Kidney tubule cell (primary cell): ENCODE results near the gene TLN1.

Source experiments
- DNase-seq: peaks from one replicate; pipeline ENCODE4 v3.0.0-alpha.2; 2018; ENCODE audit warnings: low spot score

Gene TLN1

GRCh38 chr9:35732185-35732799 is at the start of gene TLN1, which contains the start of gene CREB3:
Gene TLN1, minus strand, starts transcription at chr9:35732195. Its CDS starts 6,501 bp downstream, at chr9:35725694.
Gene CREB3, plus strand, starts transcription at chr9:35732666. Its CDS starts 107 bp downstream, at chr9:35732773.
- peak; percentile 100 for DNase-seq

DNA sequence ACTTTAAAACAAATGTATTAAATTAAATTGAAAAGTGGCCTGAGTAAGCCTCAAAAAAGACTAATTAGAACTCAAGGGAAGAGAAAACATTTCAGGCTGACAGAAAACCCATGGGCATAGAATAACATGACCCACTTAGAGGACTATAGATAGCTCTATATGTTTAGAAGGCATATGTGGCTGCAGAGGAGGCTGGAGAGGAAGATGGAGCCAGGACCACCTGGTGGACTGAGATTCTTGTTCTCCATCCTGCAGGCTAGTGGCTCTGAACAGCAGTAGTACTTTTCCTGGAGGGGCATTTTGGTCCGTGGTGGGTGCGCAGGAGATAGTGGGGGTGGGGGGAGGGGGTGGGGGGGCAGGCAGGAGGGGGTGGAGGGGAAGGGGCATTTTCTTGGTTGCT is 49.1 kb upstream of the TLN1 start:
- no peak for DNase-seq

- no peak for DNase-seq
Observed at GRCh38 chr9:35778496-35778895, 46.5 kb upstream of the TLN1 start.

DNA sequence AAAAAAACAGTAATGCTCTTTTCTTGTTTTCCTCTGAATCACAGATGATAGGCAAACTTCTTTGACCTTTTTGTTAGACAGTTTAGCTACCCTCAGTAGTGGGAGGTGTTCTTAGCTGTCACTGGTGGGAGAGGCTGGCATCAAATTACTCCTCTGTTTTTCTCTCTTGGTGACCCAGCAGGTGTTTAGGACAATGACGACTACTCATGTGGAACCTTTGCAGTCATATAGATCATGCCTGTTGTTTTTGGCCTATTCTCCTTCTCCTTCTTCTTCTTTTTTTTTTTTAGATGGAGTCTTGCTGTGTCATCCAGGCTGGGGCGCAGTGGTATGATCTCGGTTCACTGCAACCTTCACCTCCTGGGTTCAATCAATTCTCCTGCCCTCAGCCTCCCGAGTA is 44.0 kb upstream of the TLN1 start:
- DNase-seq, result peak; percentile 28

GRCh38 chr9:35774907-35775635 is 43.1 kb upstream of the TLN1 start:
- no peak for DNase-seq

DNA sequence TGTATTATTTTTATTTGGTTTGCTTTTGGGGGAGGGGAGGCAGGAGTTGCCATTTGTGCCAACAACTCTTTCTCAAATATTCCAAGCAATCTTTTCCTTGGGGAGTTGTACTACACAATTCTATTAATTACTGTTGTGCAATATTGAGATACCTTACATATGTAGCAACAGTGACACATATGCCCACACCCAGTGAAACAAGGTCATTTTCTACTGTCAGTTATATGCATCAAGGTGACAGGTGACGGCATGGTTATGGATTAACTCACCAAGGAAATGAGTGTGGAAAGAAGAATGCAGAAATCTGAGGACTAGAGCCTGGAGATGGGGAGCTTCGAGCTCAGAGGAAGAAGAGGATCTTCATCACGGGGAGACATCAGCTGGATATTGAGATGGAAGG is 39.9 kb upstream of the TLN1 start:
- peak; percentile 85 for DNase-seq

DNA sequence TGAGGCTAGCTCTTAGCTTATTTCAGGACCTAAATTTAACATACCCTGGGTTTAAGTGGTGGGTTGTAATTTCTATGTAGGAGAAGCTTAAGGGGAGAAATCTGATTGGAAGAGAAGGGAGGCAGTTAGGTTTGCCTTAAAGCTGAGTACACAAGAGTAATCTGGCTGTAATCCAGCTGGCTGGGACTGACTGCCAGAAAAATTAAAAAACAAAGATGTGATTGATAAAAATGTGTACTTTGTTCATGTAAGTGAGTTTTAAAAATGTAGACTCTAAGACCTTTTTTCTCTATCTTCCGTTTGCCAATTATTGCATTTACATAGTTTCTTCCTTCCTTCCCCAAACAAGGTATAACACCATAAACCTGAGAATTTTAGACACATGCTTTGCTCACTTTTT is 39.5 kb upstream of the TLN1 start:
- no peak for DNase-seq

DNA sequence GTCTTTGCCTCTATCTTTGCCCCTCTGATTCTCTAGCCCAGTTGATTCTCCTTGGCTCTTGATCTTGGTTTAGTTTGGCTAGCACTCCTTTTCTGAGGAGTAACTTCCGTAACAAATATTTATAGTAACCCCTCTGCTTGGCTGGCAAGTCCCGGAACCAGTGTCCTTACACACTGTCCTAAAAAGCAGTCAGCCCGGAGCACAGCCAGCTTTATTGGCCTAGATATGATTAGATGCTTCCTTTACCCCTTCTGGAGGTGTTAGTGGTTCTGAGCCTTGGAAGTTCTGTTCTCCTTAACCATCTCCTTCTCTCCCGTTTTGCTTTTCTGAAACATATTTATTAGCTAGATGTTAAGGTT is 39.1 kb upstream of the TLN1 start:
- DNase-seq, result no peak

GRCh38 chr9:35769763-35770162 is 37.8 kb upstream of the TLN1 start:
- DNase-seq, result no peak

DNA sequence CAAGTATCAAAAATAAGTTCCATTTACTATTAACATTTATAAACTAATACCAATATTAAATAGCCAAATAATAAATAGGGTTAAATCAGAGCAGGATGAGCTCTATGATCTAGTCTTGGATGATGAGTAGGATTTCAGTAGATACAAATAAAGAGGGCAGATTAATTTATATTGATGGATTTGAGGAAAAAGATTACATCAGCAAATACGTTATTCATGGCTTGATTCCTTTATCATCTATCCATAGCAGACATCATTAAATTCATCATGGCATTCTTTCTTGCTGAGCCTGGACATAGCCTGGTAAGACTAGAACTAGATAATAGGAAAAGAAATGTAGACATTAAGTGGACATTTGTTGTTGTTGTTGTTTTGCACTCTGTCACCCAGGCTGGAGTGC is 35.5 kb upstream of the TLN1 start:
- no peak for DNase-seq

DNA sequence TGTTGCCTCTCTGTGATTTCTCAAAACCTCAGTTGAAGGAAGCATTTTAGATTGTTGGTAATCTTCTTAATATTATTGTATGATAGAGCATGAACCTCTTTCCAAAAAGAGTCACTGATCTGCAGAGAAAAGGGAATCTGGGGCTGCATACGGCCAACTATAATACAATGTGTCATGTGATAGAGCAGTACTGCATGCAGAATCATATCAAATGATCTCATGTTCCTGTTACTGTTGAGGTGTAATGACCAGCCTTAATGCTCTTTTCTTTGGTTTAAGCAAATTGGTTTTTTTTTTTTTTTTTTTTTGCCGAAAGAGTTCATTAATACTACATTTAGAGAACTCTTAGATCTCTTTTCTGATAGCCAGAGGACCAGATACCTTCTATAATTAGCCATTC is 35.0 kb upstream of the TLN1 start:
- no peak for DNase-seq

- DNase-seq, result no peak
Observed at GRCh38 chr9:35763803-35764202, 31.8 kb upstream of the TLN1 start.

- DNase-seq, result no peak
Observed at GRCh38 chr9:35763181-35763580, 31.2 kb upstream of the TLN1 start.

DNA sequence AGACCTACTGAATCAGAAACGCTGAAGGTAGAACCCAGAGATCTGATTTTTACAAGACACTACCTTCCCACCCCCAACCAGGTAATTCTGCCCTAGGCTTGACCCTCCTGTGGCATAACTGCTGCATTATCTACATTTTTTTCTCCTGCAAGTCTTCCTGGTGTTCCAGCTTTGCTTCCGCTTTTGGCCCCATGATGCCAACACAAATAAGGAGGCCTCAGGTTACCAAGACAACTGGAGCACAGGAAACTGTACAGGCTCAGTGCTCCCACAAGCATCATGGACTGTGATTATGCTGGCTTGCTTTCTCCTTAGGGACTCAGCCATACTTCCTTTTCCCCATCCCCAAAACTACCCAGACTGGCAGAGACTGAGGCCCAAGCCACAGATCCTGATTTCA is 28.7 kb upstream of the TLN1 start:
- DNase-seq, result peak; percentile 79

DNA sequence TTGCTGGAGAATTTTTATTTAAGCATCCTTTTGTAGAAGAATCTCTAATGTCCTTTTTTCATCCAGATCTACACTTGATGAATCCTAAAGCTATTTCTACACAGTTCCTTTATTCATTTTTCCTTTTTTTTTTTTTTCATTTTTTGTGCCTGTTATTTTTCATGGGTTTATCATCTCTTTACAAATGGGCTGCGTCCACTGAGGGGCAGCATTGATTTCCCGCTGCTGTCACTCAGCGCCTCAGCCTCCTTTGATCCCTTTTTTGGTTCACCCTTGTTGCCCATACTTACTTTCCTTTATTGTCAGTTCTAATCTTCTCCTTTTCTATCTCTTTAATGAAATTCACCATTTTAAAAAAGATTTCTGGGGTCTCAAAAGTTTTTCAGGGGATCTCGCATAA is 27.8 kb upstream of the TLN1 start:
- DNase-seq, result no peak

DNA sequence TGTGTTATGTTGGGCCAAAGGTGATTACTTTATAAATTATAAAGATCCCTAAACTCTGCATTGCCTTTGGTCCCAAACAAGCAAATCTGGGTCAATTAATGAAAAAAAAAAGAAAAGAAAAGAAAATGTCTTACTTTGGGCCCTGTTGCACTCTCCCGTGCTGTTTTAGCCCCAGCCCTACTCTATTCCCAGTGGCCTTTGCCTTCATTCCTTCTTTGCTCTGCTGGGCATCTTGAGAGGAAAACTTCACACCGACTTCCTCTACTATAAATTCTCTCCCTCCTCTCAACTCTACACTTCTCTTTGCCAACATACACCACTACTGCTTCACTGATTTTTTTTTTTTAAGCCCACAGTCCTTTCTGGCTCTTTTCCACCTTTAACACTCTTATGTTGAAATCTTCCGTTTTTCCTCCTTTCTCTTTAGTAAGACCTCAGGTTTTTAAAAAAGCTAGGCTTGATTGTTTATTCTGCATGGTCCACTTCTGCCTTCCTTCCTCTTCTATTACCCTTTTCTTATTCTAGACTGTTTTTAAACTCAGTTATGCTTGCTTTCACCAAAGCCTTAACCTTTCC is 26.6 kb upstream of the TLN1 start:
- no peak for DNase-seq

DNA sequence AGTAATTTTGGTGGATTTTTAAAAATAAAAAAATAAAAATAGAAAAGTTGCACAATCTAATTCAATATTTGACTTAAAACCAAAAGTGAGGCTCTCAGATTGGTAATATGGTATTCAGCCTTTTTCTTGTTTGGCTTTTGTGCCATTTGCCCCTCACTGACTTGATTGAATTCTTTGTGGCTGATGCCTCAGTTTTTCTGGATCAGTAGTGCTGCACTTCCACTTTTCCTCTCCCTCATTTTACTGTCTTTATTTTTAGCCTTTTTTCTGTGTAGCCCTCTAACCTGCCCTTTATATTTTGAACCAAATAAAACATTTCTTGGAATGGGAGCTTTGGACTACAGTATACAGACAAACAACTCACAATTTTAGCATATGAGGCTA is 25.9 kb upstream of the TLN1 start:
- no peak for DNase-seq

GRCh38 chr9:35757226-35757891 is 25.4 kb upstream of the TLN1 start:
- peak; percentile 76 for DNase-seq

- DNase-seq, result peak; percentile 72
Observed at GRCh38 chr9:35756275-35757225, 24.6 kb upstream of the TLN1 start.

GRCh38 chr9:35755071-35755470 is 23.1 kb upstream of the TLN1 start:
- DNase-seq, result no peak

DNA sequence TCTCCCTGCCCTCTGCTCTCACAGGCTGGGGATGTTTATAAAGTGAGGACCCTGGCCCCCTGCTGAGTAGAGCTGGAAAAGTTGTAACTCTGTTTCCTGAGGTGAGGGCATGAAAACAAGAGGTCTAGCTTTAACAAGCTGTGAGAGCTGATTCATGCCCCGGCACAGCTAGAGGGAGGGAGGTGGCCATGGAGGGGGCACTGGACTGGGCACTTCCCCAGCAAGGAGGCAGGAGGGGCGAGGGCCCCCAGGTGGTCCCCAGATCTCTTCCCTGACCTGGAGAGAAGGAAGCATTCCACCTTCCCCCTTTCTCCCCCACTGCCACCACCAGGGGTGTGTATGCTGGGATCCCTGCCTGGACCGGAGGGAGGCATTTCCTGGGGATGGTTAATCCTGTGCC is 22.3 kb upstream of the TLN1 start, which contains the start of gene MSMP:
MSMP (minus strand) TSS at position 13 of the 400 bp plus-strand sequence. CDS start 147 bp downstream, outside the sequence.
- DNase-seq, result no peak

DNA sequence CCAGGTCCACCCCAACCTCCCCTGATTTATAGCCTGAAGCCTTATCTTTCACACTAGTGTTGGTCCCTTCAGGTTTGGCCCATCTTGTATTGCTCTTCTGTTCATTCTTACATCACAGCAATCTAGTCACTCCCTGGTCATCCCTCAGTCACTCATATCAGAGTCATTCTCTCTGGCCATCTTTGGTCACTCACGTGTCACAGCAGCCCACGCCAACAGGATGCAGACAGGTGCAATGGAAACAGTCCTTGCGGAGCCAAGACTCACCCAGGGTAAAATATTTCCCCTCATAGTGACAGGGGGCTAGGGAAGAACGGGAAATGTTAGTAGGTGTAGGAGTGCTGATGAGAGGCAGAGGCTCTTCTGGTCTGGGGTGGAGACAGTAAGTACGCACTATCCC is 21.5 kb upstream of the TLN1 start:
- no peak for DNase-seq
